ENCODE measurements around the gene BRF1.

The BRF1 gene

GRCh38 chr14:105260959-105261358 is 39.8 kb downstream of the BRF1 start:
- no peak for TF ChIP-seq CTCF (IDR thresholded peaks at IDR 0.05; ENCODE audit: extremely low read depth, missing control alignments)
- DNase-seq (ENCODE audit: low spot score), result no peak

- DNase-seq (ENCODE audit: low spot score), result no peak
- TF ChIP-seq CTCF (IDR thresholded peaks at IDR 0.05; ENCODE audit: extremely low read depth, missing control alignments), result no peak
Observed at GRCh38 chr14:105258846-105259245, 42.0 kb downstream of the BRF1 start.

GRCh38 chr14:105257464-105257863 is 43.3 kb downstream of the BRF1 start:
- DNase-seq (ENCODE audit: low spot score), result no peak
- TF ChIP-seq CTCF (IDR thresholded peaks at IDR 0.05; ENCODE audit: extremely low read depth, missing control alignments), result no peak

- no peak for TF ChIP-seq CTCF (IDR thresholded peaks at IDR 0.05; ENCODE audit: extremely low read depth, missing control alignments)
- no peak for DNase-seq (ENCODE audit: low spot score)
Observed at GRCh38 chr14:105256292-105256960, 44.4 kb downstream of the BRF1 start.

- no peak for TF ChIP-seq CTCF (IDR thresholded peaks at IDR 0.05; ENCODE audit: extremely low read depth, missing control alignments)
- no peak for DNase-seq (ENCODE audit: low spot score)
Observed at GRCh38 chr14:105255021-105255507, 45.7 kb downstream of the BRF1 start.

- DNase-seq (ENCODE audit: low spot score), result no peak
- TF ChIP-seq CTCF (IDR thresholded peaks at IDR 0.05; ENCODE audit: extremely low read depth, missing control alignments), result no peak
Observed at GRCh38 chr14:105253329-105253682, 47.5 kb downstream of the BRF1 start.

GRCh38 chr14:105252552-105253328 is 48.1 kb downstream of the BRF1 start:
- no peak for DNase-seq (ENCODE audit: low spot score)
- no peak for TF ChIP-seq CTCF (IDR thresholded peaks at IDR 0.05; ENCODE audit: extremely low read depth, missing control alignments)
